ENCODE data around the gene TMED4. TPM values are rescaled to one million over a fixed set of nuclear protein-coding genes. Genes with fewer than 3 reads are reported as not detected.

TMED4 gene
- total and polyA plus RNA-seq, 2 of the 13 experiments (the other 11 are each of a cell fraction or from before 2014, with no cell fraction given) = 81.4 to 109 TPM

- TF ChIP-seq IRF9 (CRISPR knock-in tag; IDR thresholded peaks at IDR 0.05; ENCODE audit: borderline replicate concordance) (peak; percentile 70; the same call in 1 of the 2 replicates), ZFP82 (CRISPR knock-in tag; IDR thresholded peaks at IDR 0.05; ENCODE audit: borderline replicate concordance) (0 out of 2 replicates have a peak, but pooled peaks have one; percentile 62), ZNF800 (CRISPR knock-in tag; IDR thresholded peaks at IDR 0.05) (0 out of 2 replicates have a peak, but pooled peaks have one; percentile 35), ZNF766 (CRISPR knock-in tag; IDR thresholded peaks at IDR 0.05; ENCODE audit: borderline replicate concordance) (0 out of 2 replicates have a peak, but pooled peaks have one; percentile 36), ZBTB34 (CRISPR knock-in tag; IDR thresholded peaks at IDR 0.05) (no peak), MLX (CRISPR knock-in tag; IDR thresholded peaks at IDR 0.05) (0 out of 2 replicates have a peak, but pooled peaks have one; percentile 34), UBTF (CRISPR knock-in tag; IDR thresholded peaks at IDR 0.05) (peak; percentile 46), FOXP1 (IDR thresholded peaks at IDR 0.05) (no peak), FOXP1 (CRISPR knock-in tag; IDR thresholded peaks at IDR 0.05) (0 out of 2 replicates have a peak, but pooled peaks have one; percentile 43), KAT2B (IDR thresholded peaks at IDR 0.05; ENCODE audit: borderline replicate concordance, low read depth, low read length) (no peak), ZSCAN5A (CRISPR knock-in tag; IDR thresholded peaks at IDR 0.05; ENCODE audit: borderline replicate concordance) (no peak), ATF1 (CRISPR knock-in tag; IDR thresholded peaks at IDR 0.05) (peak; percentile 98), YEATS4 (CRISPR knock-in tag; IDR thresholded peaks at IDR 0.05; ENCODE audit: borderline replicate concordance) (peak; percentile 93), HOXA5 (CRISPR knock-in tag; IDR thresholded peaks at IDR 0.05) (peak; percentile 58; the same call in 1 of the 2 replicates), ZNF17 (CRISPR knock-in tag; IDR thresholded peaks at IDR 0.05) (no peak), GATAD2A (CRISPR knock-in tag; IDR thresholded peaks at IDR 0.05) (peak; percentile 56; the same call in 1 of the 2 replicates), MEIS2 (CRISPR knock-in tag; IDR thresholded peaks at IDR 0.05) (peak; percentile 50), HIVEP1 (CRISPR knock-in tag; IDR thresholded peaks at IDR 0.05) (peak; percentile 59; the same call in 1 of the 2 replicates), ZNF788 (CRISPR knock-in tag; IDR thresholded peaks at IDR 0.05; ENCODE audit: borderline replicate concordance) (peak; percentile 14; the same call in 1 of the 2 replicates)
Observed at GRCh38 chr7:44606341-44607140, 24.5 kb upstream of the TMED4 start, which contains the start of gene OGDH (continued).
